Hypothalamus (tissue), 51 donors: ENCODE results near the gene FAM53B.

Experiments
- DNase-seq, 51 donors: peaks; one replicate each; lab custom pipeline; 2025; lab: John Stamatoyannopoulos, UW

Gene FAM53B

GRCh38 chr10:124686707-124687376, 57.3 kb downstream of the FAM53B start:
- peak in 38 of 51 donors; percentile 30 to 93 (median 74) for DNase-seq

GRCh38 chr10:124685261-124685660, 58.9 kb downstream of the FAM53B start:
- DNase-seq: peak in 28 of 51 donors; percentile 27 to 71 (median 48)

- peak in 1 of 51 donors; percentile 15 for DNase-seq
Measured at GRCh38 chr10:124683814-124684213, 60.4 kb downstream of the FAM53B start.

- DNase-seq: no peak
Measured at GRCh38 chr10:124681626-124682552, 62.3 kb downstream of the FAM53B start.

- no peak for DNase-seq
Measured at GRCh38 chr10:124681091-124681490, 63.1 kb downstream of the FAM53B start.

- DNase-seq: peak in 1 of 51 donors; percentile 46
Measured at GRCh38 chr10:124680675-124681074, 63.5 kb downstream of the FAM53B start.

- no peak for DNase-seq
Measured at GRCh38 chr10:124679401-124679800, 64.8 kb downstream of the FAM53B start.

GRCh38 chr10:124678557-124679240, 65.5 kb downstream of the FAM53B start:
- no peak for DNase-seq

GRCh38 chr10:124677749-124678556, 66.2 kb downstream of the FAM53B start:
- peak in 1 of 51 donors; percentile 30 for DNase-seq

- DNase-seq: no peak
Measured at GRCh38 chr10:124677293-124677699, 66.9 kb downstream of the FAM53B start.

GRCh38 chr10:124676416-124677062, 67.6 kb downstream of the FAM53B start:
- no peak for DNase-seq

- DNase-seq: no peak
Measured at GRCh38 chr10:124675824-124676223, 68.4 kb downstream of the FAM53B start.

- DNase-seq: peak in 12 of 51 donors; percentile 19 to 55 (median 36)
Measured at GRCh38 chr10:124675261-124675660, 68.9 kb downstream of the FAM53B start.

GRCh38 chr10:124674768-124675222, 69.4 kb downstream of the FAM53B start:
- no peak for DNase-seq

- DNase-seq: peak in 22 of 51 donors; percentile 28 to 81 (median 50)
Measured at GRCh38 chr10:124672181-124672638, 72.0 kb downstream of the FAM53B start.

- DNase-seq: peak in 37 of 51 donors; percentile 27 to 94 (median 69)
Measured at GRCh38 chr10:124671486-124672075, 72.6 kb downstream of the FAM53B start.

- DNase-seq: peak in 13 of 51 donors; percentile 21 to 69 (median 46)
Measured at GRCh38 chr10:124670849-124671248, 73.3 kb downstream of the FAM53B start.

GRCh38 chr10:124669824-124670654, 74.1 kb downstream of the FAM53B start:
- DNase-seq: no peak
